ENCODE data around the gene ACOT6.
"Not testable (repeated sequence)": the region's sequence is repeated elsewhere in the genome, so short reads cannot be mapped to it uniquely, and the experiment has no call there.

ACOT6 gene

DNA sequence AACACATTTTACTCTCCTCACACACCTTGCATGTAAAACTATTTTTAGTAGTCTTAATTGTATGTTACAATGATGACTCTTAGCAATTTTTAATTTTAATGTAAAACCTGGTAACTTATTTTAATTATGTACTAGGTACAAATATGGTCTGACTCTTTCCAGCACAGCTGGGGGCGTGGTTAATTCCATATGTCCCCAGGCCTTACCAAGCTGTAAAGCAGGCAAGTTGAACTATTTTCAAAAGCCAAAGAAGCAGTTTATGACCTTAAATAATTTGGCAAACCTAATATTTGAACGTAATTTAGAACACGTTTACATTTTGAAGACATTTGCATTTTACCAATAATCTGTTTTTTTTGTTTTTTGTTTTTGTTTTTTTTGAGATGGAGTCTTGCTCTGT is 9.3 kb upstream of the ACOT6 start:
- no peak for DNase-seq

DNA sequence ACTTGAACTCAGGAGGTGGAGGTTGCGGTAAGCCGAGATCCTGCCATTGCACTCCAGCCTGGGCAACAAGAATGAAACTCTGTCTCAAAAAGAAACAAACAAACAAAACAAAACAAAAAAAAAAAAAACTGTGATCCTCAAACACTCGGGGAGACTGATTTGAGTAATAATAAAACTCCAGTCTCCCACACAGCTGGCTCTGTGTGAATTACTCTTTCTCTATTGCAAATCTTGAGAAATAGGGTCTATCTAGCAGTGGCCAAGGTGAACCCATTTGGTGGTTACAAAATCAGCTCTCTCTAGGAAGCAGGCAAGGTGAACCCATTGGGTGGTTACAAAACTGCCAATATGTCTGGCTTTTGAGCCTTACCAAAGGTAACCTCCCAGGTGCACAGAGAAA is 6.0 kb upstream of the ACOT6 start:
- DNase-seq, result no peak

DNA sequence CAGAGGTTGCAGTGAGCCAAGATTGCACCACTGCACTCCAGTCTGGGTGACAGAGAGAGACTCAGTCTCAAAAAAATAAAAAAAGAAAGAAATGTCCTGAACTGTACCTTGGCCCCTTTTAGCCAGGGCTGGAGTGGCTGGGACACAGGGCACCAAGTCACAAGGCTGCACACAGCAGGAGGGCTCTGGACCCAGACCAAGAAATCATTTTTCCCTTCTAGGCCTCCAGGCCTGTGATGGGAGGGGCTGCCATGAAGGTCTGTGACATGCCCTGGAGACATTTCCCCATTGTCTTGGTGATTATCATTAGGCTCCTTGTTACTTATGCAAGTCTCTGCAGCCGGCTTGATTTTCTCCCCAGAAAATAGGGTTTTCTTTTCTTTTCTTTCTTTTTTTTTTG is 5.1 kb upstream of the ACOT6 start:
- DNase-seq, result no peak

DNA sequence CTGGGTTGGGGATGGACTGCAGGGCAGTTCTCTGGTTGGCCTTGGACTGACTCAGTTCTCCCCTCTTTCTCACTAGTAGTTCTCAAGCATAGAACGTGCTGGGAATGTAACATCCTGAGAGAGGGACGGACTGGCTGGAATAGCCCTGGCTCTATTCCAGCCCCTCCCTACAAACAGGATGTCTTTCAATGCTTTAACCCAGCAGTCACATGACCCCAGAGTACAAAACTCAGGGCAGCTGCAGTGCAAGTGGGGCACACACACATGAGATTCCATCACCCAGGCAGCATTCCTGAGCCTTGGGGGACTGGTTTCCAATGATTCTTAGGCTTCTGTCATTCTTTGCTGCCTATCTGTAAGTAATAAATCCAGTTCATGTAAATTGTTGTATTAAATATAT is 1.6 kb upstream of the ACOT6 start:
- no peak for DNase-seq

DNA sequence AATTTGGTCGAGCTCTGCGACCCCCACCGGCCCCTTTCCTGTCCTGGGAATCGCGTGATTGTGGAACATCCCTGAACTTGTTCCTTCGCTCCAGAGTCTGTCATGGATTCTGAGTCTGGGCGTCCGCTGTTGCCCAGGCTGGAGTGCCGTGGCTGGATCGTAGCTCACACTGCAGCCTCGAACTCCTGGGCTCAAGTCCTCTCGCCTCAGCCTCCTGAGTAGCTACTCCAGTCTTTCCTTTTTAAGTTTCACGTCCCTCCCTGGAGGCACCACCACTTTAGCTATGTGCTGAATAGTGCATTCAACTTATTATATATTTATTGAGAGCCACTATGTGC is 698 bp downstream of the ACOT6 start:
- DNase-seq, result no peak

DNA sequence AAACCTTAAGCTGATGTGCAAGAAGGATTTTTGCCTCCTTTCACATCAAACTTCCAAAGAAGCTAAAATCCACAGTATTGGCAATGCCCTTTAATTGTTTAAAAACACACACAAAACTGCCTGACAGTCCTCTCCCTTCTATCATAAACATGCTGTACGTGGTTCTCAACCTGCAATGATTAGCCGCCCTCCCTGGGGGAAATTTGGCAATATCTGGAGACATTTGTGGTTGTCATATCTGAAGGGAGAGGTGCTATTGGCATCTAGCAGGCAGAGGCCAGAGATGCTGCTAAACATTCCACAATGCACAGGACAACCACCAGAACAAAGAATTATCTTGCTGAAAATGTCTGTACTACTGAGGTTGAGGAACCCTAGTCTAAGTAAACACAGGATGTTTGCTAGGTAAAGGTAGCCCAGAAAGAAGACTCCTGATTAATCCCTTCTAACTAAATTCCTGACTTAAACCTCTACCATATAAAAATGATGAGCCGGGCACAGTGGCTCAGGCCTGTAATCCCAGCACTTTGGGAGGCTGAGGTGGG is 1.2 kb downstream of the ACOT6 start:
- no peak for DNase-seq

DNA sequence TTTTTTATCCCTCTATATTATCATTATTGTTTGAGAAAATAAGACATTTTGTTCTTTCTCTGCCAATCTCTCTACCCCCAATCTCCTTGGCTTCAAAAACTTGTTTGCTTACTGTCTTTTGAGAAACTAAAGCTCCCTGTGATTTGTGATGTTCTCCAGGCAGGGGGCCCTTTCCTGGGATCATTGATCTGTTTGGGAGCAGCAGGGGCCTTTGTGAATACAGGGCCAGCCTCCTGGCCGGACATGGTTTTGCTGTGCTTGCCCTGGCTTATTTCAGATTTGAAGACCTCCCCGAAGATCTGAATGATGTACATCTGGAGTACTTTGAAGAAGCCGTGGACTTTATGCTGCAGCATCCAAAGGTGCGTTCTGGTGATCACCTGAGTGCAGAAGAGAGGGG is 4.5 kb downstream of the ACOT6 start:
- no peak for DNase-seq

DNA sequence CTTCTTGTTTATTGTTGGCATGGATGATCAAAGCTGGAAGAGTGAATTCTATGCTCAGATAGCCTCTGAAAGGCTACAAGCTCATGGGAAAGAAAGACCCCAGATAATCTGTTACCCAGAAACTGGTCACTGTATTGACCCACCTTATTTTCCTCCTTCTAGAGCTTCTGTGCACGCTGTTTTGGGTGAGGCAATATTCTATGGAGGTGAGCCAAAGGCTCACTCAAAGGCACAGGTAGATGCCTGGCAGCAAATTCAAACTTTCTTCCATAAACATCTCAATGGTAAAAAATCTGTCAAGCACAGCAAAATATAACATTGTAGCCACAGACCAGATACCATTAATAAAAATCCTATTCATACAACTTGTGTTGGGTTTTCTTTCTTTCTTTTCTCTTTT is 7.2 kb downstream of the ACOT6 start:
- DNase-seq, result no peak

DNA sequence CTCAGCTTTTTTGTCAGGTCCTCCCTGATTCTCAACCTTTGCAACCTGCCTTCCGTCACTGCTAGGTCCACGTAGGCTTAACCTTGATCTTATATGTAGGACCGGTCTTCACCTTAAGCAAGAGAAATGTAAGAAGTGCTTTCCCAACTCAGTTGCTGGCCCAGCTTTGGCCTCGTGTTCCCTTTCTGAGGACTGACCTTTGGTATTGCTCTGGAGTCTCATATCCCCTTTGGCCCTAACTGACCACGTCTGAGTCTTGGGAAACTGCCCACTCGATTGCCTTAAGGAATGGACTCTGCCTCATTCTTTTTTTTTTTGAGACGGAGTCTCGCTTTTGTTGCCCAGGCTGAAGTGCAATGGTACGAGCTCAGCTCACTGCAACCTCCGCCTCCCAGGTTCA is 8.0 kb downstream of the ACOT6 start:
- no peak for DNase-seq

DNA sequence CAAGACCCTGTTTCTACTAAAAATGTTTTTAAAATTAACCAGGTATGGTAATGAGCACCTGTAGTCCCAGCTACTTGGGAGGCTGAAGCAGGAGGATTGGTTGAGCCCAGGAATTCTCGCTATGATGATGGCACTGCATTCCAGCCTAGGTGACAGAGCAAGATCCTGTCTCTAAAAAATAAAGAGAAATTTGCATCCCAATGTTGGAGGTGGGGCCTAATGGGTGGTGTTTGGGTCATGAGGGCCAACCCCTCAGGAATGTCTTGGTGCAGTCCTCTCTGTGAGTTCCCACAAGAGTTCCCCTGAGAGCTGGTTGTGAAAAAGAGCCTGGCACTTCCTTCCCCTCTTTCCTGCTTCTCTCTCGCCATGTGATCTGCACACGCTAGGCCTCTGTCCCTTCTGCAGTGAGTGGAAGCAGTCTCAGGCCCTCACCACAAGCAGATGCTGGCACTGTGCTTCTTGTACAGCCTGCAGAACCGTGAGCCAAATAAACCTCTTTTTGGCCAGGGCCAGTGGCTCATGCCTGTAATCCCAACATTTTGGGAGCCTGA is 11.3 kb downstream of the ACOT6 start:
- no peak for DNase-seq

DNA sequence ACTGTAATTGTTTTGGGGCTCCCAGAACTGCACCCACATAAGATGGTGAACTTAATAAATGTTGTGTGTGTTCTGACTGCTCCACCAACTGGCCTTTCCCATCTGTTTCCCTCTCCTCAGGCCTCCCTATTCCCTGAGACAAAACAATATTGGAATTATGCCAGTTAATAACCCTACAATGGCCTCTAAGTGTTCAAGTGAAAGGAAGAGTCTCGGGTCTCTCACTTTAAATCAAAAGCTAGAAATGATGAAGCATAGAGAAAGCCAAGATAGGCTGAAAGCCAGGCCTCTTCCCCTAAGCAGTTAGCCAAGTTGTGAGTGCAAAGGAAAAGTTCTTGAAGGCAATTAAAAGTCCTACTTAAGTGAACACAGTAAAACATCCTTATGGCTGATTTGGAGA is 13.4 kb downstream of the ACOT6 start:
- no peak for DNase-seq

DNA sequence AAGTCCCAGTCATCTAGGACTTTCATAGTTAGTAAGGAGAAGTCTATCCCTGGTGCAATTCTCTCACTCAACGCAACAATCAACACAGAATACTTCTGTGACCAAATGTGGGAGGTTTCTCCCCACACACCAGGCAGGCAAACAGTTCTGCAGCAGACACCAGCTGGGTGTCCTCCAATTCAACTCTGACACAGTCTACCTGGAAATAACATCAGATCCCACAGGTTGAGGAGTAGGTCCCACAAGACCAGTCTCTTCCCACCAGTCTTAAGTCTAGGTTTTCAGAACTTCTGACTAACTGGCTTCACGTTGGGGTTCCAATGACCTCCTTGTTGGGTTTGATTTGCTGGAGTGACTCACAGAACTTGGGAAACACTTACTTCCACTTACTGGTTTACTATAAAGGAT is 14.8 kb downstream of the ACOT6 start:
- no peak for DNase-seq

DNA sequence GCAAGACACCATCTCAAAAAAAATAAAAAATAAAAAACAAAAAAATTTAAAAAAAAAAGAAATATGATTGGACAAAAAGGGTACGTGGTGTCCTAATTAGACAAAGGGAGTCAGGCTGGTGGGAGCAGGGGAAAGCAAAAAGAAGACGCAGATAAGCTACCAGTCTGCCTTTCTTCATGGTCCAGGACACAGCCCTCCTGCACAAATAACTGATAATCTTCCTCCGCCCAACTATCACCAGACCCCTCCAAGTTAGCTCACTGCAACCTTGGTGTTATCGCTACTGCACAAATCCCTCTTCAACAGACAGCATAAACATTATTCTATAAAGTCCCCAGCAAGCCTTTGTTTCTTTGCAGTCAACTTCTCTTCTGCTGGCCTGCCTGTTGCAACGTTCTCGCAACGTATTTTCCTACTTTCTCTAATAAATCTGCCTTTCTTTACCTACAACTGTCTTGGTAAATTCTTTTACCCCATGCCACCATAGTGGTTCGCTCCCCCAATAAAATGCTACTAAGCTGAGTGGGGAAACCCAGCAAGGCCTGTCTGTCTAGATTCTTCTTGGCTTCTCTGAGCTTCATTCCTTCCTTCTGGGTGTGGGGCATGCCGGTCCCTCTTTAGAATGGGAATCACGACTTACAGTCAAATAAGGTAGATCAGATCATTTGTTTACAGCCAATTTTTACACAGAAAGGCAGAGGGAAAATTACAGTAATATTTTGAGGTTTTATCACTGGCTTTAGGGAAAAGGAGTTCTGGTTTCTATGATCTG is 17.9 kb downstream of the ACOT6 start:
- no peak for DNase-seq

DNA sequence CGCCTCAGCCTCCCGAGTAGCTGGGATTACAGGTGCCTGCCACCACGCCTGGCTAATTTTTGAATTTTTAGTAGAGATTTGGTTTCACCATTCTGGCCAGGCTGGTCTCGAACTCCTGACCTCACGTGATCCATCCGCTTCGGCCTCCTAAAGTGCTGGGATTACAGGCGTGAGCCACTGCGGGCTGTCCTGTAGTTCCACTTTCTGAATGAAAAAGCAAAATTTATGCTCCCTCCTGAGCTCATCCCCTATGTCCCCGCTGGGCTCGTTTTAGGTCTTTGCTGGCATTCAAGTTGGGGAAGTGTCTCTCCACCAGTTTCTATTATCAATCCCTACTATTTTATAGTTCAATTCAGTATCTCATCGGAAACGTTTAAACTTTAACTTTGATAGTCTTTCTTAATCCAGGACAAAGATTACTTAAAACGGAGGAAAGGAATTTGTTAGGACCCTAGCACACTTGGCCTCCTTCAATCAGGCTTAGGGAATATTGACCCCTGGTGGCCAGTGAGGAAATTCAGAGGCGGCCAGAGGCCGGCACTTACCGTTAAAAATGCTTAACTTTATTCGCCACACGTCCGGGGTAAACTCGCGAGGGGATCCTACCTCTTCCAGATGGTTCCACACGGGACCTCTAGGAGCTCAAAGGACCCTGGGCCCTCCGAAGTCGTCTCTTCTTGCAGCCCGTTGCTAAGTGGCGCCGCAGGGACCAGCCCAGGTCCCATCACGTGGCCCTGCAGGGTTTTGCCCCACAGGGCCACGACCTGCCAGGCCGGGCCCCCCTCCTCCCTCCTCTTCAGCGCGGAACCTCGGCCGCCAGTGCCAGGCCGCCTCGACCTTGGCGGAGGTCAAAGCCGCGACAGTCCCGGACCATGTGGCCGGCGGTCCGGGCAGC is 21.0 kb downstream of the ACOT6 start:
- DNase-seq, result peak; percentile 39 to 46

DNA sequence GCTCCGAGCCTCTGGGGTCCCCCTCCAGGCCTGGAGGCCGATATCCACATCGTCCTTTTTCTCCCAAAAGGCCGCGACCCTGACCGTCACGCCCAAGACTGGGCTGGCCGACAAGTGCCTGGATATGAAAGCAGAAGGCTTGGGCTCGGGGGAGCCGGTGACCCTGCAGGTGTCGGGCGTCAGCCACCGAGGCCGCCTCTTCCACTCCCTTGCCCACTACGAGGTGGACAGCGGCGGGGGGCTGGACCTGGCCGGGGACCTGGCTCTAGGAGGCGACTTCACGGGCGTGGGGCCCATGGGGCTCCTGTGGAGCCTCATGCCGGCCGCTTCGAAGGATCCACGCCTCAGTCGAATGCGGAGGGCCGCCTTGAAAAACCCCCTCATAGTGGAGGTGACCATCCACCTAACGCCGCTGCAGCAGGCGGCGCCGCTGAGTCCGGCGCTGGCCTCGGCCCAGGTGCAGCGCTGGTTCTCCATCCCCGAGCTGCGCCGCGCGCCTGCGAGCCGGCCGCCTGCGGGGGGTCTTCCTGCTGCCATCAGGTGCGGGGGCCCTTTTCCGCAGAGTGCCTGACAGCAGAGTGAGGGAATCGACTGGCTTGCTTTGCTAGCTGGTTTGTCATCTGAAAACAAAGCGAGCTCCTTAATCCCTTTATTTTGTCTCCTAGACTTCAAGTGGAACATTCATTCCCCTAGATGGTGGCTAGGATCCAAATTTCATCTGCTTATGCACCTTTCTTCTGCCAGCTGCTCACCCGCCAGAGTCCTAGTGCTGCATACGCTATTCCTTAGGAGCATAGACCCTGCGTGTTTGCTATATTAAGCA is 21.9 kb downstream of the ACOT6 start:
- no peak for DNase-seq

DNA sequence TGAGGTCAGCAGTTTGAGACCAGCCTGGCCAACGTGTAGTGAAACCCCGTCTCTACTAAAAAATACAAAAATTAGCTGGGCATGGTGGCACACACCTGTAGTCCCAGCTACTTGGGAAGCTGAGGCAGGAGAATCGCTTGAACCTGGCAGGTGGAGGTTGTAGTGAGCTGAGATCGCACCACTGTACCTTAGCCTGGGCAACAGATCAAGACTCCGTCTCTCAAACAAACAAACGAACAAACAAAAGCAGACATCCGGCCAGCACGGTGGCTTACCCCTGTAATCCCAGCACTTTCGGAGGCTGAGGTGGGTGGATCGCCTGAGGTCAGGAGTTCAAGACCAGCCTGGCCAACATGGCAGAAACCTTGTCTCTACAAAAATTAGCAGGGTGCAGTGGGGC is 24.0 kb downstream of the ACOT6 start:
- DNase-seq, result not testable (repeated sequence)

DNA sequence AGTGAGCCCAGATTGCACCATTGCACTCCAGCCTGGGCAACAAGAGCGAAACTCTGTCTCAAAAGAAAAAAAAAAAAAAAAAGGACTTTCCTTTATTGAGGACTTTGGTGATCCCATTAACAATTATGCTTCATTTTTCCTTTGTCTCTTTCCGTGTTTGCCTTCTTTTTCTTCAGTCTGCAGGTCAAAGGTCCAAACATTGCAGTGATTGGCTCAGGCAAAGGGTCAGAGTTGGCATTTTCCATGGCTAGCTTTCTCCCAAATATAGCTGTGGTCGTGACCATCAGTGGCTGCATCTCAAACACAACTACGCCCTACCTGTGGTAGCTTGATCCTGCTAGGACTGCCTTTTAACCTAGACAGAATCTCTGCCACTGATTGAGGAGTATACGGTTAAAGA is 25.5 kb downstream of the ACOT6 start:
- DNase-seq, result no peak

DNA sequence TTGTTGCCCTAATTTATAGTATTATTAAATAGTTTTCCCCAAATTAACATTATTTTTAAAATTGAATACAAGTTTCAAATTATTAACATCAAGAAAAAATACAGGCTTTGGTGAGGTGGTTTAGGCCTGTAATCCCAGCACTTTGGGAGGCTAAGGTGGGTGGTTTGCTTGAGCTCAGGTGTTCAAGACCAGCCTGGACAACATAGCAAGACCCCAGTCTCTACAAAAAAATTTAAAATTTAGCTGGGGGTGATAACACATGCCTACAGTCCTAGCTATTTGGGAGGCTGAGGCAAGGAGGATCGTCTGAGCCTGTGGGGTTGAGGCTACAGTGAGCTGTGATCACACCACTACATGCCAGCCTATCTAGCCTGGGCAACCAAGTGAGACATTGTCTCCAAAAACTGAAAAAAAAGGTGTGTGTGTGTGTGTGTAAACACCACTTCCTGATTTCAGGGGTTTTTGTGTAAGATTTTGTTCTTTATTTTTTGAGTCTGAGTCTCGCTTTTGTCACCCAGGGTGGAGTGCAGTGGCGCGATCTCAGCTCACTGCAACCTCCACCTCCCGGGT is 28.6 kb downstream of the ACOT6 start:
- DNase-seq, result no peak

DNA sequence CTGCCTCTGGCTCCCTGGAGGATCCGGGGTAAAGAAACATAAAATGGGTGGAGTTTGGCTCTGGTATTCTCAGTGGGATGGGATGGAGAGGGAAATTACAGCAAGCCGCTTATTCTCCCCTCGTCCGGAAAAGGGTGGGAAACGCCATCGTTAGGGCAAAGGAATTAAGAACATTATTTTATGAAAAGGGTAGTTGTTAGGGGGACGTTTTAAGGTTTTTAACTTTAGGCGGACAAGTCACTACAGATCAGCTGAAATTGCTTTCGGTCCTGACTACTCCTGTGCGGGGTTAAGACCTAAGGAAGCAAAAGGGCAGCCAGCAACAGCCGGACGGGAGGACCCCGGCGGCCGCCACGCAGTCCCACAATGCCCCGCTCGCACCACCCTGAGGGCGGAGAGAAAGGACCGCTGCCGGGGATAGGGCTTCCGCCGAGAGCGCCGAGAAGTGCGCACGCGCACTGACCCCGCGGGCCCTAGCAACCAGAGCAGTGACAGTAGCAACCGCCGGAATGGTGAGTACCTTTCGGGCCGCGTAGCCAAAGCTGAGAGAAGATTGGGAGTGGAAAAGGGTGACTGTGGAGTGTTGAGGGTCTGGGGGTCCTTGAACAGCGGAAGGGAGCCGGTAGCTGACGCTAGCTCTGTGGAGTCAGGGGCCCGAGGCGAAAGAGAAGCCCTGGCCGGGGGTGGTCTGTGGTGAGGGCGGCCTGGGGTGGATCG is 32.4 kb downstream of the ACOT6 start, which contains the start of gene DNAL1:
Gene DNAL1 (plus strand): TSS at position 456 of the 717 bp plus-strand sequence. CDS start 54 bp downstream, at position 510.
- peak; percentile 89 to 90 for DNase-seq

DNA sequence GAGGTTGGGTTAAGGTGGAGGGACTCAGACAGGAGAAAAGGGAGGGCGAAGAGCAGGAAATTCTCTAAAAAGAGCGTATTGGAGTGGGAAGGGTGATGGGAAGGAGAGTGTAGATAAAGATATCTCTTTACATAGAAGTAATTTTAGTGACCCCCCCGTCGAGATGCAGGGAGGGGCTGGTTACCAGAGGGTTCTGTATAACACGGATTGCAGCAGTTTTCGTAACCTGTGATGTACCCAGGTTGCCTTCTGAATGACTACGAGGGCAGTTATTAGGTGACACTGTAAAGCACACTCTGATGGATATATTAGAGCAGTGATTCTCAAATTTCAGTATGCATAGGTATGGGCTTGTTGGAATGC is 32.9 kb downstream of the ACOT6 start:
- no peak for DNase-seq

DNA sequence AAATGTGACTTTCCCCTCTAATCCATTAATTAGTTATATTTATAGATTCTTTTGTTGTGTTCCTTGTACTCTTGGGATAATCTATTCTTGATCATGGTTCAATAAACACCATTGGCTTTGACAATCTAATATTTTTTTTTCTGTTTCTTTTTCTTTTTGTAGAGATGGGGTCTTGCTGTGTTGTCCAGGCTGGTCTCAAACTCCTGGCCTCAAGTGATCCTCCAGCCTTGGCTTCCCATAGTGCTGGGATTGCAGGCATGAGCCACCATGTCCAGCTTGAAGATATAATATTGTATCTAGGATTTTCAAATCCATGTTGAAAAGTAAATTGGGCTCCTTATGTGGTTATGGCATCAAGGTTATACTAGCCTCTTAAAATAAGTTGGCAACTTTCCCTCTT is 38.7 kb downstream of the ACOT6 start:
- DNase-seq, result no peak

DNA sequence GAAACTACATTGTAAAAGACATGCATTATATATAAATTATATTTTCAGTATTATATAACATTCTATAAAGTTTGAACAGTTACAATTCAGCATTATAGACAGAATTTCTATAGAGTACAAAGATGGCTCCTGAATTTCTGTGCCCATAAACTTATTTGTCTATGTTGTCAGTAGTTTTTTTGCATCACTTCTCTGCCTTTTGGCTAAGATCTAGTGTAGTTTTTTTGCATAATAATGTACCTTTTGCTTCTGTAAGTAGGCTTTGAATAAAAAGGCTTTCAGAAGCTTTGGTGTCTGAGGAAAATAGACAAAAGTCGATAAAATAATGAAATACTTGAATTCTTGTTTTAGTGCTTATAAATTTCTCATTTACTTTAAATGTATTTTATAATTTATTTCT is 43.5 kb downstream of the ACOT6 start:
- no peak for DNase-seq

Measured in stimulated activated CD4-positive, alpha-beta T cell treated with anti-CD3 and anti-CD28 coated beads, Interleukin-4, amount 100 ng/mL, for 4 hours (primary cell).